WTC11 (cell line): ENCODE measurements around the gene CPSF2.

Experiments used
- ATF1 ChIP-seq: sonication (generic); formaldehyde crosslinking; IDR thresholded peaks from 2 replicates; pipeline ENCODE4 v1.8.1; 2023; ENCODE audit warnings: mild to moderate bottlenecking, moderate library complexity, missing genetic modification reagents
- SOX15 ChIP-seq: fragments of 250-450 bp; sonication (Bioruptor Pico); IDR thresholded peaks from 2 replicates; pipeline ENCODE4 v1.9.0; 2021; ENCODE audit warnings: mild to moderate bottlenecking
- TF ChIP-seq, protein P1 (sequence below): sonication (generic); formaldehyde crosslinking; IDR thresholded peaks from 2 replicates; pipeline ENCODE4 v1.8.1; 2023; ENCODE audit warnings: mild to moderate bottlenecking, missing genetic modification reagents
- TF ChIP-seq, protein P2 (sequence below): fragments of 200-600 bp; IDR thresholded peaks from 2 replicates; pipeline ENCODE4 v1.8.0; 2022; ENCODE audit warnings: antibody characterized with exemption
- TF ChIP-seq, protein P3 (sequence below): fragments of 250-450 bp; sonication (Bioruptor Pico); IDR thresholded peaks from 2 replicates; pipeline ENCODE4 v1.9.0; 2021; ENCODE audit warnings: mild to moderate bottlenecking

DNA sequence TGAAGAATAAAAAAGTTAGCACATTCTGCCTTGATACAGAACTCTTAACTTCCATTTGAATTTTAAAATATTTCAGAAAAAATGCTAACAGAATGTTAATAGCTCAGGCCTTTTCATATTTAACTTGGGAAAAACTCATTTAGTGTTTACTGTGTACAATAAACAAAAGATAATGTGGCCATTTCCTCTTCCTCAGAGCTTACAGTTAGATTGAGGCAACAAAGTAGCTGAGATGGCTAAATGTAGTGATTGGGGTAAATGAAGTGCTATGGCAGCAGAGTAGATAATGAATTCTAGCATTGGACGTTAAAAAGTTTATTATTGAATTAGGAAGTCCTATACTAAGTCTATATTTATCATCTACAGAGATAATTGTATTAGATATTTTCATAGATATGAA, 12.7 kb downstream of the CPSF2 start:
- TF ChIP-seq, protein P1, sequence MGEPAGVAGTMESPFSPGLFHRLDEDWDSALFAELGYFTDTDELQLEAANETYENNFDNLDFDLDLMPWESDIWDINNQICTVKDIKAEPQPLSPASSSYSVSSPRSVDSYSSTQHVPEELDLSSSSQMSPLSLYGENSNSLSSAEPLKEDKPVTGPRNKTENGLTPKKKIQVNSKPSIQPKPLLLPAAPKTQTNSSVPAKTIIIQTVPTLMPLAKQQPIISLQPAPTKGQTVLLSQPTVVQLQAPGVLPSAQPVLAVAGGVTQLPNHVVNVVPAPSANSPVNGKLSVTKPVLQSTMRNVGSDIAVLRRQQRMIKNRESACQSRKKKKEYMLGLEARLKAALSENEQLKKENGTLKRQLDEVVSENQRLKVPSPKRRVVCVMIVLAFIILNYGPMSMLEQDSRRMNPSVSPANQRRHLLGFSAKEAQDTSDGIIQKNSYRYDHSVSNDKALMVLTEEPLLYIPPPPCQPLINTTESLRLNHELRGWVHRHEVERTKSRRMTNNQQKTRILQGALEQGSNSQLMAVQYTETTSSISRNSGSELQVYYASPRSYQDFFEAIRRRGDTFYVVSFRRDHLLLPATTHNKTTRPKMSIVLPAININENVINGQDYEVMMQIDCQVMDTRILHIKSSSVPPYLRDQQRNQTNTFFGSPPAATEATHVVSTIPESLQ (CRISPR knock-in tag), result no peak
- TF ChIP-seq, protein P2, sequence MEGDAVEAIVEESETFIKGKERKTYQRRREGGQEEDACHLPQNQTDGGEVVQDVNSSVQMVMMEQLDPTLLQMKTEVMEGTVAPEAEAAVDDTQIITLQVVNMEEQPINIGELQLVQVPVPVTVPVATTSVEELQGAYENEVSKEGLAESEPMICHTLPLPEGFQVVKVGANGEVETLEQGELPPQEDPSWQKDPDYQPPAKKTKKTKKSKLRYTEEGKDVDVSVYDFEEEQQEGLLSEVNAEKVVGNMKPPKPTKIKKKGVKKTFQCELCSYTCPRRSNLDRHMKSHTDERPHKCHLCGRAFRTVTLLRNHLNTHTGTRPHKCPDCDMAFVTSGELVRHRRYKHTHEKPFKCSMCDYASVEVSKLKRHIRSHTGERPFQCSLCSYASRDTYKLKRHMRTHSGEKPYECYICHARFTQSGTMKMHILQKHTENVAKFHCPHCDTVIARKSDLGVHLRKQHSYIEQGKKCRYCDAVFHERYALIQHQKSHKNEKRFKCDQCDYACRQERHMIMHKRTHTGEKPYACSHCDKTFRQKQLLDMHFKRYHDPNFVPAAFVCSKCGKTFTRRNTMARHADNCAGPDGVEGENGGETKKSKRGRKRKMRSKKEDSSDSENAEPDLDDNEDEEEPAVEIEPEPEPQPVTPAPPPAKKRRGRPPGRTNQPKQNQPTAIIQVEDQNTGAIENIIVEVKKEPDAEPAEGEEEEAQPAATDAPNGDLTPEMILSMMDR, result no peak
- TF ChIP-seq, protein P3, sequence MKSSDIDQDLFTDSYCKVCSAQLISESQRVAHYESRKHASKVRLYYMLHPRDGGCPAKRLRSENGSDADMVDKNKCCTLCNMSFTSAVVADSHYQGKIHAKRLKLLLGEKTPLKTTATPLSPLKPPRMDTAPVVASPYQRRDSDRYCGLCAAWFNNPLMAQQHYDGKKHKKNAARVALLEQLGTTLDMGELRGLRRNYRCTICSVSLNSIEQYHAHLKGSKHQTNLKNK (CRISPR knock-in tag), result no peak
- TF ChIP-seq ATF1 (CRISPR knock-in tag) (no peak), SOX15 (CRISPR knock-in tag) (no peak)
